ENCODE data around the gene CES5A.

CES5A gene

GRCh38 chr16:55856950-55857349, 18.2 kb downstream of the CES5A start:
- H3K27ac ChIP-seq, result no peak overlapping the region
- no peak for DNase-seq
- no peaks in the 10 kb centered on the region for H3K27me3 ChIP-seq (ENCODE audit: insufficient read depth, low read depth, severe bottlenecking)
- TF ChIP-seq CTCF (IDR thresholded peaks at IDR 0.05; ENCODE audit: low read depth, low read length), result no peak
- no peaks in the 10 kb centered on the region for H3K9me3 ChIP-seq (ENCODE audit: severe bottlenecking)
- no peak overlapping the region for H3K4me3 ChIP-seq (ENCODE audit: low read depth, low read length)
- no peaks in the 10 kb centered on the region for H3K36me3 ChIP-seq

DNA sequence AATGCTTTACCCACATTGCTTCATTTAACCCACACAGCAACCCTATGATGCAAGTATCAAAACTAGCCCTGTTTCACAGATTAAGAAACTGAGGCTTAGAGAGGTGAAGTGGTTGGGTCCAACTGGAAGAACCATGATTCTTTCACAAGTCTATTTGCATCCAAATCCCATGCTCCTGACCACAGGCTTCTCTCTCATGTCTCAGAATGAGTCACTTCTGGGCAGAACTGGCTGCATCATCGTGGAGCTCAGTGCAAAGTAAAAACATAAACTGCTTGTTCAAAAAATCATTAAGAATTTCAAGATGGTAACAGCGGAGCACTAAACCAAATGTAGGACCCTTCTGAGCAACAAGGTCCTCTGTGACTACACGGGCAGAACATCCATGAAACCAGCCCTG, 22.1 kb downstream of the CES5A start:
- H3K36me3 ChIP-seq, result no peaks in the 10 kb centered on the region
- DNase-seq, result no peak
- no peaks in the 10 kb centered on the region for H3K27me3 ChIP-seq (ENCODE audit: insufficient read depth, low read depth, severe bottlenecking)
- no peak for TF ChIP-seq CTCF (IDR thresholded peaks at IDR 0.05; ENCODE audit: low read depth, low read length)
- no peaks in the 10 kb centered on the region for H3K9me3 ChIP-seq (ENCODE audit: severe bottlenecking)
- H3K27ac ChIP-seq, result no peak overlapping the region
- no peak overlapping the region for H3K4me3 ChIP-seq (ENCODE audit: low read depth, low read length)

DNA sequence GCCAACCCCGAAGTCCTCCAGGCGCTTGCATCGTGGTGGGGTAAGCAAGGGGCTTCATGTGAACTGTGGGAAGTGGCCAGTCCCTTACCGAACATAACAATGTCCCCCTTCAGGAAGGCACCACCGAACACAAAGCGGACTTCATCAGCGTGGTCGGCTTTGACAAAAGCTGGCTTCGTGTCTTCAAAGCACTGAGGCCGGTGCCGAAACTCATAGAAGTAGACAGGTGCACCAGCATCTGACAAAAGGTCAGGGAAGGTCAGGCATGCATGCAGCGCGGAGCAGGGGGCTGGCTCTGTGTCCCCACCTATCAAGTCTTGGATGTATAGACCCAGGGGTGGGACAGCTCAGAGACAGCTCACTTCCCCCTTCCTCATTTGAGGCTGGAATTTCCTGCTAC, 25.6 kb downstream of the CES5A start:
- no peaks in the 10 kb centered on the region for H3K9me3 ChIP-seq (ENCODE audit: severe bottlenecking)
- no peak overlapping the region for H3K27ac ChIP-seq
- no peak for DNase-seq
- no peak overlapping the region for H3K4me3 ChIP-seq (ENCODE audit: low read depth, low read length)
- H3K36me3 ChIP-seq, result no peaks in the 10 kb centered on the region
- H3K27me3 ChIP-seq (ENCODE audit: insufficient read depth, low read depth, severe bottlenecking), result no peaks in the 10 kb centered on the region
- no peak for TF ChIP-seq CTCF (IDR thresholded peaks at IDR 0.05; ENCODE audit: low read depth, low read length)

DNA sequence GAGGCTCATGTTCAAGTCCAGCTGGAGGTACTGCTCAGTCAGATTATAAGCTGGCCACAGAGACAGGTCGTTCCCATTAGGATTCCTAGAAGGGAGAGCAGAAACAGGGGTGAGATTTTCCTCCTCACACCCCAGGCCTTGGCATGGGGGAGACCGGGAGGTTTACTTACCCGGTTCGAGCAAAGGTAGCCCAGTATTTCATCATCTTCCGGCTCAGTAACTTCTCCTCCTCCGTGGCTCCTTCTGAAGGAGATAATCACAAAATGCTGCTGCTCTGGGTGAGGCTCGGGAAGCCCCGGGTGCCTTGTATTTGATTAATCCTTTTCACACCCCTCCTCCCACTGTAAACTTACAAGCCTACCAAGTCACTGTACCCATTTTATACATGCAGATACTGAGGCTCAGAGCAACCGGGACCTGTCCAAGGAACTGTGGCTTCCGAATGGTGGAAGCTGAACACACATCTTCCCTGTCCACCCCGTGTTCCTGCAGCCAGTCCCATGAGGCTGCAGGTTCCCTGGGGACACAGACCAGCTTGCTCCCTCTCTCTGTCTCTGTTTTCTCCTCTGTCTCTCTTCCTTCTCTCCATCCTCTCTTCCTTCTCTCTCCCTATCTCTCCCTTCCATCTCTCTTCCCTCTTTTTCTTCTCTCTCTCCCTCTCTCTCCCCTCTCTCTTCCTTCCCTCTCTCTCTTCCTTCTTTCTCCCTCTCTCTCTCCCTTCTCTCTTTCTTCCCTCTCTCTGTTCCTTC, 28.4 kb downstream of the CES5A start:
- peak; percentile 25 for DNase-seq
- peak overlapping the region; percentile 13; the same call in 1 of the 2 replicates for H3K4me3 ChIP-seq (ENCODE audit: low read depth, low read length)
- no peak for TF ChIP-seq CTCF (IDR thresholded peaks at IDR 0.05; ENCODE audit: low read depth, low read length)
- no peaks in the 10 kb centered on the region for H3K27me3 ChIP-seq (ENCODE audit: insufficient read depth, low read depth, severe bottlenecking)
- no peak overlapping the region for H3K27ac ChIP-seq
- no peaks in the 10 kb centered on the region for H3K9me3 ChIP-seq (ENCODE audit: severe bottlenecking)
- H3K36me3 ChIP-seq, result no peaks in the 10 kb centered on the region

GRCh38 chr16:55843105-55843395, 32.1 kb downstream of the CES5A start:
- no peak for TF ChIP-seq CTCF (IDR thresholded peaks at IDR 0.05; ENCODE audit: low read depth, low read length)

More at GRCh38 chr16:55843105-55843395, 32.1 kb downstream of the CES5A start:
- Histone ChIP-seq H3K9me3 (ENCODE audit: severe bottlenecking) (no peaks in the 10 kb centered on the region), H3K36me3 (no peaks in the 10 kb centered on the region), H3K27me3 (ENCODE audit: insufficient read depth, low read depth, severe bottlenecking) (no peaks in the 10 kb centered on the region), H3K27ac (no peak overlapping the region), H3K4me3 (ENCODE audit: low read depth, low read length) (no peak overlapping the region)
- DNase-seq, result no peak

Measured in WERI-Rb-1 (cell line).